HT-29 (cell line): ENCODE data around the gene NEK8. TPM values are rescaled to one million over a fixed set of nuclear protein-coding genes. Genes with fewer than 3 reads are reported as not detected.

ENCODE experiments used
- DNase-seq: peaks from one replicate; pipeline ENCODE4 v3.0.0-alpha.2; 2015; ENCODE audit warnings: low spot score
- total RNA-seq: library from RNA; depleted of rRNA; stranded (reverse); fragments of >200 nt; shearing (Covaris generic); gene quantifications from 2 replicates; pipeline ENCODE4 v1.2.3, GENCODE V29; 2014; rRNA removed

The NEK8 gene
- 13.9 and 15.0 TPM in 2 replicates for total RNA-seq

DNA sequence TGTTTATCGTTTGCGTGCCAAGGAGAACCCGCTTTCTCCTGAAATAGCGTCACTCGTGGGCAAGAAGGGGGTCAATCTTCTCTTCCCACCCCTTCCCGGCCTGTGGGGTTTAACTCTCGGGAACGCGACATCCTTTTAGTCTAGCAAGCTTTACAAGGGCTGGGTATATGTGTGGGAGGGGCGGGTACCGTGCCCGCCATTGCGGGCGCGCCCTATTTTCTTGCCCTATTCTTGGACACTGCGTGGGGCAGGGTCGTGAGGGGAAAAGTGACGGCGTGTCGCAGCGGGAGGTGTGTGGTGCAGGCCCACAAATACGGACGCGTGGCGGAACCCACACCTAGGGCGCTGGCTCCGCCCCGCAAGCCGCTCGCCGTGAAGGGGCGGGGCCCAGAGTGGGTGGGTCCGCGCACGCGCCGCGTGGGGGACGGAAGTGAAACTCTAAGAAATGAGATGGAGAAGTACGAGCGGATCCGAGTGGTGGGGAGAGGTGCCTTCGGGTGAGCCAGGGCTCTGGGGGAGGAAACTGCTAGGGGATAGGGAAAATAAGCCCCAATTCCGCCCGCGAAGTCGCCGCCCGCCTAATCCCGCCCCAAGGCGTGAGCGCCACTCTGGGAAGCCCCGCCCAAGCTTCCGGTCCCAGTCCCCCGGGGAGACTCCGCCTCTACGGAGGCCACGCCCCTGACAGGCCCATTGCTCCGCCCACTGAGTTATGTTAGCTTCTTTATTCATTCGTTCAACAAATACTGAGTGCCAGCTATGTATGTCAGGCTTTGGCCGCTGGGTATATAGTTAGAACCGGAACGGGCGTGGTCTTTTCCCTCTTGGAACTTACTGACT lies at the start of gene NEK8:
Gene NEK8 (plus strand): TSS at position 425 of the 837 bp plus-strand sequence. CDS start 26 bp downstream, at position 451.
- DNase-seq, result peak; percentile 99

DNA sequence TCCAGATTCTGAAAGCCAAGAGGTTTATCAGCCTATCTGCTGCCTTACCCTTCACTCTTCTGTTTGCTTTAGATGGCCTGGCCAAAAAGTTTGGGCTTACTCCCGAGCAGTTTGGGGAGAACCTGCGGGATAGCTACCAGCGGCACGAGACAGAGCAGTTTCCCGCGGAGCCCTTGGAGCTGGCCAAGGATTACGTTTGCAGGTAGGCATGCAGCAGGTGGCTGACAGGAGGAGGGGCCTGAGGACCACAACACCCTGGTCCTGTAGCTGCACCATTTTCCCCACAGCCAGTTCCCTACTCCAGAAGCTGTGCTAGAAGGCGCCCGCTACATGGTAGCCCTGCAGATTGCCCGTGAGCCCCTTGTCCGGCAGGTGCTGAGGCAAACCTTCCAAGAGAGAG lies 45.9 kb upstream of the NEK8 start:
- DNase-seq, result no peak

DNA sequence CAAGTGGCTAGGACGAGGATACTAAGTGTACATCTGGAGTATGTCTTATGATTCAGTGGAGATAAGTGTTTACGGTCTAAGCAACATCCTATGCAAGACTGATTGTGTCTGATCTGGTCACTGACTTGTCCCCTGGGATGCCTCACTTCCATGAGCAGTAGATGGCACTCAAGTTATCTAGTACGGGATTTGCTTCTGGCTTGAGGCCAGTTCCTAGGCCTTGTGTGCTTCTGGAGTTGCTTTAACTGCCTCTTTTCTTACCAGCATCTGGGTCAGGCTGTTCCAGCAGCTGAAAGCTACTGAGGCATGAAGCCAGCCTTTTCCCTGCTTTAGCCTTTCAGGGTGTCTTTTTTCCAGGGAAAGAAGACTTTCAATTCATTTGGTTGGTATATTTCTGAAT lies 43.6 kb upstream of the NEK8 start:
- DNase-seq, result peak; percentile 46

DNA sequence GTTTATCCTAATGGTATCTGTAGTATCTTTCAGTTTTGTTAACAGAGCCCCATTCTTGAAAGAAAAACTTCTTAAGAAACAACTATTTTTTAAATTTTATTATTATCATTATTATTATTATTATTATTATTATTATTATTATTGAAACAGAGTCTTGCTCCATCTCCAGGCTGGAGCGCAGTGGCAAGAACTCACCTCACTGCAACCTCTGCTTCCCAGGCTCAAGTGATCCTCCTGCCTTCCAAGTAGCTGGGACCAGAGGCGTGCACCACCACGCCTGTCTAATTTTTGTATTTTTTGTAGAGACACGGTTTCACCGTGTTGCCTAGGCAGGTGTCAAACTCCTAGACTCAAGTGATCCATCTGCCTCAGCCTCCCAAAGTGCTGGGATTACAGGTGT lies 43.2 kb upstream of the NEK8 start:
- DNase-seq, result no peak

DNA sequence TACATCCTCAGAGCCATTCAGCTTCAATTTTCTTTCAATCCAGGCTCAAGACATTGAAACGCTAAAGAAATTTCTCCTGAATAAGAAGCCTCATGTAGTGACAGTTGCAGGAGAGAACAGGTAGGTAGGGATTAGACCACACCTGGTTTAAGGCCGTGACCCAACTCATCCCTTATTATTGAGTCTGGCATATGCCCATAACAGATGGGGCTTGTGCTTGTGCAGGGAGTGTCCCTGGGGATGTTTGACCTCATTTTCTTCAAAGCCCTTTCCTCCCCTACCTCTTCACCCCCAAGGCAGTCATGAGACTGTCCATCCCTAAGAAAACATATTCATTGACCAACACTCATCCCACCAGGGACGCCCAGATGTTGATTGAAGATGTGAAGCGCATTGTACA lies 42.3 kb upstream of the NEK8 start:
- no peak for DNase-seq

DNA sequence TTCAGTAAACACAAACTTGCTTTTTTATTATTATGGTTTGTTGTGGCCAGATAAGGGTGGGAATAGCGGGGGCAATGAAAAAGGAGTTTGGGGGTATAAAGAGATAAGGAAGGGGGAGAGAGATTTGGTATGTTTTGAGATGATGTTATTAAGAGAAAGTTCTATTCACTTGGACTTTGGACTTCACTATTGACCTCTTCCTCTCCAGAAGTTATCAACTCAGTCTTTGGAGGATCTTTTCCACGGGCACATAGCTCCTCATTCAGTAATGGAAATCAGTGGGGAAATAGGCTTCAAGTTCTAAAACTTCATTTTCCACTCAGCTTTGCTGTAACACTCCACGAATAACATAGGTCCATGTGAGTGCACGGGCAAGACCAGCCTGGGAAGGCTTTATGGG lies 40.1 kb upstream of the NEK8 start:
- DNase-seq, result no peak

DNA sequence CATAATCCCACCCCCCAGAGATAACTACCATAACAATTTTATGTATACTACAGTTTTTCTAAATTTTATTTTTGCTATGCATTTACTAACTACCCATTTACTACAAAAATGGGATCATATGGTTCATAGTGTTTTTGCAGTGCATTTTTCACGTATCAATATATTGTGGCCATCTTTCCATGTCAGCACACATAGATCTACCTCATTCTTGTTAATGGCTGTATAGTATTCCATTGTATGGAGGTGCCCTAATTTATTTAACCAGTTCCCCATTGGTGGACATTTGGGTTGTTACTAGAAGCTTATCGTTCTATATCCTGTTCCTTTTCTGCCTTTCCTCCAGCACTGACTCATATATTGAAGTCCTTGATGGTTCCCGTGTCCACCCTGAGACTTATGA lies 39.6 kb upstream of the NEK8 start:
- no peak for DNase-seq

DNA sequence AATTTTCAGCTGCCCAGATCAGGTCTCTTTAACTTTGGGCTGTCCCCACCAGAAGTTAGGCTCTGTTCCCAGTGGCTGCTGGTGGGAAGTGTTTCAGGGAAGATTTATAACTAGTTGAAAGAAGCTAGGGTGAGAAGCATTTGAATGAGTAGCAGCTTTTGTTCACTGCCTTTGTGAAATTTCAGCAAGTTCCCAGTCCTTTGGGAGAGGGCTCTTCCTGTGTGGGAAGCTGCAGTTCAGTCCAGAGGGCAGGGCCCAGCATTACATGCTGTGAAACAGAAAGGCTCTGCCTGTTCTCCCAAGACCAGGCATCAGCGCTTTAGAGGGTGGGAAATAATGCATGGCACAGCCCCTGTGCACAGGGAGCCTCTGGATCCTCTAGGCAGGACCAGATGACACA lies 34.7 kb upstream of the NEK8 start:
- no peak for DNase-seq

DNA sequence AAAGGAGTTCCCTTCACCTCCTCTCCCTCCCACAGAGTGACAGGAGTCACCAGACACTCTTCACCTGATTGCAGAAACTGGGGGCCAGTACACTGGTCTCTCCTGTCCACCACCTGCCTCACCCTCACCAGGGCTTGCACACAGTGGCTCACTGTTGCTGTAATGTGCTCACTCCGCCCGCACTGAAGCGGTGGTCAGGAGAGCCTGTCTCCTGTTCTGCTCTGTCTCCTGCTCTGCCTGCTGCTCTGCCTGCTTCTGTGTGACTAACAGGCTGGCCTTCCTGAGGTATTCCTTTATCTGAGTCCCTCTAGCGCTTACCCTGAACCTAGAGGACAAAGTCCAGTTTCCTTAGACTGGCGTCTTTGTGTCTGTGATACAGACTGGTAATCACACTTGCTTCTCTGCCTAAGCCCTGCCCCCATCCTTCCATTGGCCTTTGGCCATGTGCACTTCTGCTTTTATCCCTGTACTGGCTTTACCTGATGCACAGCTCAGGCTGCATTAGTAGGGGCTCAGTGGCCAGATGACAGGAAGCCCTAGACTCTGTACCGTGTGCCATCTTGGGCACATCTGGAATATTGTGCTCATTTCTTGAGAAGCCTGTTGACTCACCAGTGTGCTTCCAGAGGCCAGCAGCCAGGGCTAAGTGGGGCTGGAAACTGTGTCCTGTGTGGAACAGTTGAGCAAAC lies 30.2 kb upstream of the NEK8 start:
- peak; percentile 95 for DNase-seq

DNA sequence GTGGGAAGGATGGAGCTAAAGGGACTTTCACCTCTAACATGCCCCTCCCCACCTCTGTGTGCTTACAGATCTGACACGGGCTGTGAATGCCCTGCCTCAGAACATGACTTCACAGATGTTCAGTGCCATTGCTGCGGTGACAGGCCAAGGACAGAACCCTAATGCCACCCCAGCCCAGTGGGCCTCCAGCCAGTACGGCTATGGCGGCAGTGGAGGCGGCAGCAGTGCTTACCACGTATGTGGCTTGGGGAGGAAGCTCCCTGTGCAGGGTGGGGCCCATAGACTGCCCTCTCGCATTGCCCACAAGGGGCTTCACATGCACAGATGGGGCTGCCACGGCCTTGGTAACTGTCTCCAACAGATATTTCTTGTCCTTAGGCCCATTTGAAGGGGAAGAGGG lies 28.3 kb upstream of the NEK8 start:
- no peak for DNase-seq

DNA sequence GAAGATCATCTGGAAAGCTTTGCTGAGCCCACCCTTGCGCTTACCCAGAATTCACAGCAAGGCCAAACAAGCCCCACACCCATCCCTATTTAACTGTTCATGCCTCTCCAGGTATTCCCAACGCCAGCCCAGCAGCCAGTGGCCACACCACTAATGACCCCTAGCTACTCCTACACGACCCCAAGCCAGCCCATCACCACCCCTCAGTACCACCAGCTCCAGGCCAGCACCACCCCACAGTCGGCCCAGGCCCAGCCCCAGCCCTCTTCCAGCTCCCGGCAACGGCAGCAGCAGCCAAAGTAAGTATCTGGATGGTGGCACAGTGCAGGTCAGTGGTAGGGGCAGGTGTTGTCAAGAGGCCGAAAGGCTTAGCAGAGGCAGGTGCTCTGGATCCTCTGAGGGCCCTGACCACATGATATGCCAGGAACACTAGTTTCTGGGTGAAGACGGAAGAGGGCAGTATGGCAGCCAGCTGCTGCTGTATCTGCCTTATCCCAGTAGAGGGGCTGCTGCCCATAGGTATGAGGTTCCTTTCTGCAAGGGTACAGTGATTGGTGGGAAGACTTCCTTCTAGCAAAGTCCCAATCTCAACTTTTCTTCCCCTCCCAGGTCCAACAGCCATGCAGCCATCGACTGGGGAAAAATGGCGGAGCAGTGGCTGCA lies 27.6 kb upstream of the NEK8 start:
- DNase-seq, result no peak

DNA sequence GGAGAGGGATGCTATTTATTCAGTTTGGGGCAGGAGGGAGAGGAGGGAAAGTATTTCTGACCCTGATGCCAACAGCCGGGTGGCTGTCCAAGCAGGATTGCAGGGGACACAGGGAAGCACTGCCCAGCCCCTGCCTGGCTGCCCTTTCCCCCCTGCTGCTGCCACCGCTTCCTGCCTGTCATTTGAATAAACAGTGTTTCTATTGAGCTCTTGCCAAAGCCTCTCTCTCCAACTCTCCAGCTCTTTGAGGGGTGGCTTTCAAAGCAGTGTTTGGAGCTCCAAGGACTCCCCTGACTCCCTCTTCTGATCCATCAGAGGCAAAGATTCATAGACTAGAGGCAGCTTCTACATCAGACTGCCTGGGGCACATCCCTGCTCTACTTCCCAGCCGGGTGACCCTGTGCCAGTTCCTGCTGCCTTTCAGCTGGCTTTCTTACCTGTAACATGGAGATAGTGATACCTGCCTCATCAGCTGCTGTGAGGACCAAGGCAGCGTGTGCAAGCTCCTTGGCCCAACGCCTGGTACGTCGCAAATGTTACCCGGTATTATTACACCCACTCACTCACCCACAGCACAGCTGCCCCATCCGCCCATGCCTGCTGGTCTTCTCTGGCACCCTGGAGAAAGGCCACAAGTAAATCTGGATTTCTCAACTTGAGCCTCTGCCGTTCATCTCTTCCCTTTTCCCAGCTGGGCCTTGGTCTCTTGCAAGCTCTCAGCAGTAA lies 26.4 kb upstream of the NEK8 start:
- no peak for DNase-seq

DNA sequence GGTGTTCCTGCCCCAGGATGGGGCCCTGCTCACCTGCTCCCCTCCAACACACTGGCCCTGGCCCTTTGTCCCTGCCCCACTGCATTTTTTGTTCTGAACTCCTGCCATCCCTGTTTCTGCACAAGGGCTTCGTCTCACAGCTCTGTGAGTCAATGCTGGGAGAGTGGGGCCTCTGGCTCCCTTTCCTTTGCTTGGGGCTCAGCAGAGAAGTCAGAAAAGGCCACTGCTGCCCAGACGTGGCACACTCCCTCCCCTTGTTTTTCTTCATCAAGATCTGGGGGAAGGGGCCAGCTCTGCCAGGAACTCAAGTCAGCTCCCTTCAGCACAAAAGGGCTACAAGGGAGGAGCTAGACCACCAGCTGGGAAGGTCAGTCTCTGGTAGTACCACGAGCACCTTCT lies 25.8 kb upstream of the NEK8 start:
- no peak for DNase-seq

DNA sequence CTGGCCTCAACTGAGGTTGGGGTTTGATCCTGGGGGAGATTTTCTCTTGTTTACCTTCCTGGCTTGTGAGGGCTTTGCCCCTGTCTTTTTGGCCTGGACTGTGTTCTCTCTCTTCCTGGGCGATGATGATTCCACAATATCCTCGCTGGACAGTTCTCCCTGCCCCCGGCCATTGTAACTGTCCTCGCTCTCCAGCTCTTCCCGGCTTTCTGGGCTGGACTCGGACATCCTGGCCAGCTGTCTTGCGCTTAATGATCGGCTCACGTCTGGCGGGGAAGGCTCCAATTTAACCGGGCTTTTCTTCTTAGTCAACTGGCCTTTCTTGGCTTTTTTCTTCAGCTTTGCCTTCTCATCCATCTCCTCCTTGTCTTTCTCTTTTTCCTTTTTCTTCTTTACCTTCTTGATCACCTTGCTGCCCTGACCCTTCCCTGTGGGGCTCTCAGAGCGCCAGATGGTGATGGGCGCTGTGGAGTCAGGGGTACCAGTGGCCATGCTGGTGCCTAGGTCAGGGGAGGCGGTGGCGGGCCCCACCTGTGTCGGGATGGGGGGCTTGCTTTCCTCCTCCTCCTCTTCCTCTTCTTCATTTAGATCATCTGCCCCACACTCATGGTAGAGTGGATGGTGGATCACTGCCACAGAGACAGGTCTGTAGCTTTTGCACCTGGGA lies 24.9 kb upstream of the NEK8 start:
- DNase-seq, result no peak

DNA sequence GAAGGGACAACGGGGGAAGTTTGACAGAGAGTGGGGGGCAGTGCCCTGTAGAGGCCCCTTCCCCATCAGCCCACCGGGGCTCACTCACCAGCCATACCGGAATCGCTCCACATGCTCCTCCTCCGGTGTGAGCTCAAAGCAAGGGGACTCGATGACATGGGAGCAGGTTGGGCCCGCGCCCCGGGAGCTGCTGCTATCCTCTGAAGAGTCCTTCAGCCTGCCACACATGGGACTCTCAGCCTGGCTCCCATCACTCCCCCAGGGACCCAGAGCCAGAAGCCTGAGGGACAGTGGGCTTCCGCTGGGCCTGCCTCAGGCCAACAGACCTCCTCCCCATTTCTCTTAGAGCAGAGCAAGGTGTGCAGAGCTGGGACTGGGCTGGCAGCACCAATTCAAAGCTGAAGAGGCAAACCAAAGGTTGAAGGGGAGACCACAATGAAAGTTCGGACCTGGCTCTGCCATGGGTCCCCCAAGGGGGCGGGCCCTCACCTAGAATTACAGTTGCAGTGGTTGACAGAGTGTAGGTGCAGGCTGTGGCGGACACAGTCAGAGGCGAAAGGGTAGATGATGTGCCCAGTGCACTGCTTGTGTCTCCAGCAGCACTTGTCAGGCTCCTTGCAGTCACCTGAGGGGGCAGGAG lies 24.2 kb upstream of the NEK8 start:
- DNase-seq, result no peak

DNA sequence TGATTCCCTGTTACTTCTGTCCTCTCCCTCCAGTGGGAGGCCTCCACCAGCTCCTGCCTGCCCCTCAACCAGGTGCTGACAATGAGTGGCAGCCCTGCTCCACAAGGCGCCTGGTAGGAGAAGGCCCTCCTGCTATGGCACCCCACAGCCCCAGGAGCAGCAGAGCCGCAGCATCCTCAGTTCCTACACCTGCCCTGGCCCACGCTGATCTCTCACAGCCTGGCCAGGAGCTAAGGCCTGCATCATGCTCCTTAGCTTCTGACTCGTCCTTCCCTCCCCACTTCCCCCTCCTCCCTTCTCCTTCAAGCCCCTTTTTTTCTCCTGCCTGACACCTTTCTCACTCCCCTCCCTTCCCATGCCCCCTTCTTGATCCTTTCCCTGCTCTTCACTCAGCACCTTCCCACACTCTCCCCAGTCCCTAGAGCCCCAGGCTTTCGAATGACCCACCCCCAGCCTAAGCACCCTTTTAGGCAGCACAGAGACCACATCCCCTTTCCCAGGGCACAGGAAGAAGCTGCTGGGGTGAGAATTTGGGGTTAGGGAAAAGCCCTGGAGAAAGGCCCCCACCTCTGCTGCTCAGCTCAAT lies 23.4 kb upstream of the NEK8 start:
- DNase-seq, result no peak

DNA sequence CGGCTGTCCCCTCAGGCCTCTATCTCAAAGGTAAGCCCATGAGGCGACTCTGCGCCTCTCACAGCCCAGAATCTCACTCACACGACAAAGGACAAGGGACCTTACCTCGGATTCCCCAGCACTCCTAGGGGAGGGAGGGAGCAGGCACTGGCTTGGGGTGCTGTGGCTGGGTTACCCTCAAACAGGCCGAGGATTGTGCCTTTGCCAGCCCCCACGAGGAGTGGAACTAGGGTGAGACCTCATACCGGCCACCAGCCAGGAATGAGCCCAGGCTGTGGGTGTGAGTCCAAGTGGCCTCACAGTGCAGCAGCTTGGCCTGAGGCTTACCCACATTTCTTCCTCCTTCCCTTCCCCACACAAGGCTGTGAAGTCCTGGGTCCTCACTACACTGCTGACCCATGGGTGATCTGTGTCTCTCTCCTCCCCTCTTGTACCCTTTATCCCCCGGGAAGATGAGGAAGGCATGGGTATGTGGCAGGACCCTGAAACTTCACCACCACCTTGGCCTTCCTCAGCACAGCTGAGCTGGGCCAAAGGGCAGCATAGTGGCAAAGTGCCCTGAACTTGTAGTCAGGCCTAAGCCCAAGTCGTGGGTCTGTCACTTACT lies 22.8 kb upstream of the NEK8 start:
- no peak for DNase-seq

DNA sequence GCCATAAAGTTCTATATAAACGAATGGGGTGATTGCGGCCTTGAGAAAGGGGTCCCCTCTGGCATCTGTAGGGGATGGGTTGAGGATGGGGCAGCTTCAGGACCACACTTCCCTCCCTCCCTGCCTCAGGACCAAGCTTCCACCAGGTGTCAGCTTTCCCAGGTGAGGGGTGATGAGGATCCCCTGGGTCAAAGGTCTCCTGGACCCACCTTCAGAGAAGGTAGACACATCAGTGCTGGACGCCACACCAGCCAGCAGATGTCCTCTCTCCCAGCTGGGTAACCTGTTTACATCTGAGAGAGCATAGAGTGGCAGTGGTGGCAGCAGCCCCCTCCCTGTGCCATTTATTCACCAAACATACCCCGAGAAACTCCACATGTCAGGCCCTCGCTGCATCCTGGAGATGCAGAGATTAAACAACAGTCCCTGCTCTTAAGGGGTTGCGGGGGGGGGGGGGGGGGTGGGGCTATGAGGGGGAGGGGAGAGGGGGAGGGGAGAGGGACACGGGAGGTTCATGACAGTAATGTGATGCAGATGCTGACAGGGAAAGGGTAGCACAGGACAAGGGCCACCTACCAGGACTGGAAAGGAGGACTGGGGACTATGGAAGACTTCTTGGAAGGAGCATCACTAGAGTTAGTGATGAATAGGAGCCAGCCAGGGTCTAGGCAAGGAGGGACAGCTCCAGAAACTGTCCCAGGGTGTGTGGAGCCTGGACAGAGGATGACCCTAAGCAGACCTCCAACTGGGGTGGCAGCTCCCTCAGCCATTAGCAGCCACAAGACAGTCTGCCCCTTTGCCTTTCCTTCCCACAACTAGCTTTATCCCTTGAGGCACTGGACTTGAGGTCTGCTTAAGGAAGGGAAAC lies 21.9 kb upstream of the NEK8 start:
- DNase-seq, result no peak

DNA sequence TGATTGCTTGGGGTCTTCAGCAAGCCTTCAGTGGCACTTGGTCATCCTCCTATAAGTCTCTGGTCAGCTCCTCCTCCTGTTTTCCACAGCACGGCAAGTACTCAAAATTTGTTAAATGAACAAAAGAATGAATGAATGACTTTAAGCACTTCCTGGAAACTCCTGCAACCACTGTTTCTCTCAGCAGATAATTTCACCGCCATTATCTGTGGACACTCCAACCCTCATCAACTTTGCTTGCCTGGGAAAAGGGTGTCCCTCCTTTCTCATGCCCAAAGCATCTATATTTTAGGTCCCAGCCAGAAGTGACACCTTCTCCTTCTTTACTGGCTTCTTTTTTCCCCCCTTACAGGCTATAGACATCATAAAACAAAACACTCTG lies 21.3 kb upstream of the NEK8 start:
- DNase-seq, result no peak
